NCI-H460 (cell line): ENCODE measurements around the gene SNRPD3. TPM values are rescaled to one million over a fixed set of nuclear protein-coding genes. Genes with fewer than 3 reads are reported as not detected.
"Not testable (repeated sequence)": the region's sequence is repeated elsewhere in the genome, so short reads cannot be mapped to it uniquely, and the experiment has no call there.

Source experiments
- DNase-seq: peaks from one replicate; pipeline ENCODE4 v3.0.0-alpha.2; 2016; ENCODE audit warnings: low read depth; ENCODE audit errors: extremely low read depth
- total RNA-seq: library from RNA; depleted of rRNA; stranded (reverse); fragments of >200 nt; shearing (Covaris generic); gene quantifications from 2 replicates; pipeline ENCODE4 v1.2.3, GENCODE V29; 2014

SNRPD3 gene
- total RNA-seq, 1 experiment from 2014 or later, result 92.1 TPM

DNA sequence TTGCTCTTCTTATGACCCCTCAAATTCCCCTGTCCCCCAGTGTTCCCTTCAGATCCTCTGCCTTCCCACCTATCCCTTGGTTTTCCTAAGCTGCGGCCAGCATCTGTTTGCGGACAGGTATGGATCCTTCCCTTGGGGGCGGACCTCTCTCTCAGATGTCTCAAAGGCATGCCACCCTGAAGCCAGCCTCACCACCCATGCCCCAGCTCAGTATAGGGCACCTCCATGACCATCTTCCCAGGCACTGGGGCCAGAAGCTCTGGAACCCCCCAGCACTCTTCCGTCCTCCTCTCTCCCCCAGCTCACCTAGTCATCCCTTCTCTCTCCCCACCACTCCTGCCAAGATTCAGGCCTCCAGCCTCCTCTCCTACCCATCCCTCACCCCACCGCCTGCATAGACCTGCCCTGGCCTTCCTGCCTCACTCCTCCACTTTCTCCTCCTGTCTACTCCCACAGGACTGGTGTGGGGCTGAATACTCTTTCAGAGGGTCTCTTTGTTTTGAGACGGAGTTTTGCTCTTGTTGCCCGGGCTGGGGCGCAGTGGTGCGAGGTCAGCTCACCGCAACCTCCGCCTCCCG is 34.9 kb downstream of the SNRPD3 start:
- DNase-seq, result no peak

- DNase-seq, result no peak
Measured at GRCh38 chr22:24591286-24591830, 35.6 kb downstream of the SNRPD3 start.

GRCh38 chr22:24592058-24592850 is 36.5 kb downstream of the SNRPD3 start:
- no peak for DNase-seq

GRCh38 chr22:24592851-24593558 is 37.2 kb downstream of the SNRPD3 start, which contains the start of gene LRRC75B:
LRRC75B (minus strand) TSS chr22:24593073; CDS start chr22:24593039, 34 bp downstream.
- peak; percentile 69 for DNase-seq

GRCh38 chr22:24593559-24593835 is 37.7 kb downstream of the SNRPD3 start:
- DNase-seq, result not testable (repeated sequence)

DNA sequence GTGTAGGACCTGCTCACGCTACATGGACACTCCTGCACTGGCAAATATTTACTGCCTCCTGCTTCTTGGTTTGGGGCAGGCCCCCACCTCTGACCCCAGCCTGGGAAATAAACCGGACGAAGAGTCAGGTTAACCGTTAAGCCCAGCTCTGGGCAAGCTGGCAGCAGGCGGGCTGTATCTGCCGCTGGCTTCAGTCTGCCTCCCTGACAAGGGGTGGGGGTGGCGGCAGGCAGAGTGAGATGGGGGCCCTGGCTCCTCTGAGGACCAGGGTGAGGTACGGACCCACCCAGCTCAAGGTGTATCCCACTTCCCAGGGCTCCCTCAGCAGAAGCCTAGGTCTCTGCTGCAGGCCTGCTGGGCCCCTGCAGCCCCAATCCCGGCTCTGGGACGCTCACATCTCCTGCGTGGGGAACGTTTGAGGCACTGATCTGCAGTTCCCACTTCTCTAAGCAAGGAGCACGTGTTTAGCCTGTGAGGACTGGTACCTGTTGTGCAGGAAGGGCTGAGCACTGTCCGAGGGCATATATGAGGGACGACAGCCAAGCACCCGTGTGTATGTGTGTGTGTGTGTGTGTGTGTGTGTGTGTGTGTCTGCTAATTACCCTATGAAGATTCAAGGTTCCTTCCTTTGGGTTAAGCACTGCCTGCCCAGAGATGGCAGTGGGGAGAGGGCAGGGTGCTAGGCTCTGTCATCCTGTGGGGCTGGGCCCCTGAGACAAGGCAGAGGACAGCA is 38.2 kb downstream of the SNRPD3 start:
- DNase-seq, result no peak

DNA sequence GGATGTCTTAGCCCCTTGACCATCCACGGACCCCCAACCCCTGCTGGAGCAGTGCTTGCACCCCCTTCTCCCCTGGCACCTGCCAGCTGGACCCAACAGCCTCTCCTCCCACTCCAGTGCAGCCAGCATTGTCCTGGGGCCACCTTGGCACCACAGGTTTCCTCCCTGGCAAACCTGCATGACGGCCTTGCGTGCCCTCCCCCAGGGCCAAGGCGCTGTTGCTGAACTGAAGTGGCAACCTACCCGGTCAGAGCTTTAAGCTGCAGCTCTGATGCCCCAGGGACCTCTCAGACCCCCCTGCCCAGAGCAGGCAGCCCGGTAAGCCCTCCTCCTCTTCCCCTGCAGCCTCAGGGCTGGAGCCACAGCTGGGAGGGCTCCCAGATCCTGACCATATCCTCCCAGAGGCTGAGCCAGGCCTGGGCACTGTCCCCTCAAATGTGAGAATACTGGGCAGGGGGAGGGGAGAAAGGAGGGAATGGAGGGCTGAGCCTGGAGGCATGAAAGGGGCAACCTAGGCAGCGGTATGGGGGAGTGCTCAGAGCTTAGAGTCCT is 38.8 kb downstream of the SNRPD3 start:
- no peak for DNase-seq

DNA sequence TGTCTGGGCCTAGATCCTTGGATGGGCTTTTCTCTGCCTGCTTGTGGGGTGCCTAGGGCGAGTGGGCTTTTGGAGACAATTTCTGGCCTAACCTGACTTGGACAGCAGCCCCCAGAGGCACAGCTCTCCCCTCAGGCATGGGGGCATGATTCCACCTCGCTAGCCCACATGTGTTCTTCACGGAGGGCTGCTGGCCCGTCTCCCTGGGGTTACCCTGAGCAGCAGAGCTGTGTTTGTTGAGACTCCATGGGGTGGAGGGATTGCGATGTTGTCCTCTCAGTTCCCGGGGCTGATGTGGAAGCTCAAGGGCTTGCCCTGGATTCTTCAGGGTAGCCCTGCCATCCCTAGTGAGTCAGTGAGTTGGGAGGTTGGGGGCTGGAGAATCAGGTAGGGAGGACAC is 39.4 kb downstream of the SNRPD3 start:
- DNase-seq, result no peak

DNA sequence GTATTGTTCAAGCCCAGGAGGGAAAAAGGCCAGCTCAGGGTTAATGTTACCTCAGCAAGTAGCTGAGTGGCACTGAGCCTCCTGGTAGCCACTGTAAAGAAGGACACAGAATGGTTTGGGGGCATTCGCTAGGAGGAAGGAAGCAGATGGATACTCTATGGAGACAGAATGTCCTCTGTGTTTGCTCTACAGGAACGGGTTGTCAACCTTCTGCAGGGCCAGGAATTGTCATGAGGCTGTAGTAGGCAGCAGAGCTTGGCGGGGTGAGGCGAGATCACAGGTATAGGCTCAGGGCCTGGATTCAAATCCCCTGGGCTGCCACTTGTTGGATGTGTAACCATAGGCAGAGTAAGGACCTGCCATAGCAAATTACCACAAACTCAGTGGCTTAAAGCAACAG is 40.1 kb downstream of the SNRPD3 start:
- no peak for DNase-seq

- DNase-seq, result not testable (repeated sequence)
Measured at GRCh38 chr22:24597076-24597475, 41.3 kb downstream of the SNRPD3 start.

GRCh38 chr22:24599514-24599913 is 43.7 kb downstream of the SNRPD3 start:
- DNase-seq, result no peak

GRCh38 chr22:24599958-24600715 is 44.3 kb downstream of the SNRPD3 start:
- not testable (repeated sequence) for DNase-seq

DNA sequence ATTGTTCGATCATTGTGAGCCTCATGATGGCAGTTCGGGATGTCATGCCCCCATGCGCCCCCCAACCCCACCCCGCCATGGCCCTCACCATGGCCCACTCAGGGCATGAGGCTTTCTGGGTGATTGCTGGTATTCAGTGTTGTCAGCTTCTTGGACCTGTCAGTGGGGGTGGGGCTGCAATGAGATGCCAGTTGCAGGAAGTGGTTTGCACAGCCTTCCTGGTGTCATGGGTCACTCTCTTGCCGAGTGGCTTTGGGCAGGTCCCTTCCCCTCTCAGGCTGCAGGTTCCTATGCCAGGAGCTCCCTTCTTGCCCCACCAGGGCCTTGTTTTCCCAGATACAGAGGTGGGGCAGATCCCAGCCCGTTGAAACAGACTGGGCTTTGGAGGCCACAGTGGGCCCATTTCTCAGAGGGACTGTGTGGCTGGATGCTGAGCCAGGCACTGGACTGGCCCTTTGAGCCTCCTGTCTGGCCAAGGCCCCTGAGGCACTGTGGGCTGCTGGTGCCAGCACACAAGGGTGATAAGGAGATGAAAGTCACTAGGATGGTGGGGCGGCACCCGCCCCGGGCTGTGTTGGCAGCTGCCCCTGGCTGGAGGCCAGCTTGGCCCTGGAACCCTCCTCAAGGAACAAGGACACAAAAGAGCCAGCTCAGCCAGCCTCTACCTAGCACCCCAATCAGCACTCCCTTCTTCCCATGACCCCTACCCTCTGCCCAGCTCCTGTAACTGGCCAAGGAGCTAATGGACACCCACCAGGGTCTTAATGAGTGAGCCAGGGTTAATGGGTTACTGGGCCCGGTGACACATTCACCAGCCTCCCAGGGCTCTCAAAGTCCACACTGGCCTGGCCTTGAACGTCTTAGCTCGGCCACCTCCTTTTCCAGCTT is 45.7 kb downstream of the SNRPD3 start:
- no peak for DNase-seq

- not testable (repeated sequence) for DNase-seq
Measured at GRCh38 chr22:24602105-24602749, 46.4 kb downstream of the SNRPD3 start.

- not testable (repeated sequence) for DNase-seq
Measured at GRCh38 chr22:24602847-24603769, 47.3 kb downstream of the SNRPD3 start, which contains the start of gene GGT1. GGT1 (plus strand) TSS chr22:24603193; CDS start chr22:24611082, 7,889 bp downstream.

GRCh38 chr22:24603770-24604629 is 48.2 kb downstream of the SNRPD3 start:
- DNase-seq, result not testable (repeated sequence)
